ENCODE results near the gene VGLL4. TPM values are rescaled to one million over a fixed set of nuclear protein-coding genes. Genes with fewer than 3 reads are reported as not detected.

VGLL4 gene
- total RNA-seq, 4 donors from 2014 or later: 79.3 to 144 (median 143) TPM

DNA sequence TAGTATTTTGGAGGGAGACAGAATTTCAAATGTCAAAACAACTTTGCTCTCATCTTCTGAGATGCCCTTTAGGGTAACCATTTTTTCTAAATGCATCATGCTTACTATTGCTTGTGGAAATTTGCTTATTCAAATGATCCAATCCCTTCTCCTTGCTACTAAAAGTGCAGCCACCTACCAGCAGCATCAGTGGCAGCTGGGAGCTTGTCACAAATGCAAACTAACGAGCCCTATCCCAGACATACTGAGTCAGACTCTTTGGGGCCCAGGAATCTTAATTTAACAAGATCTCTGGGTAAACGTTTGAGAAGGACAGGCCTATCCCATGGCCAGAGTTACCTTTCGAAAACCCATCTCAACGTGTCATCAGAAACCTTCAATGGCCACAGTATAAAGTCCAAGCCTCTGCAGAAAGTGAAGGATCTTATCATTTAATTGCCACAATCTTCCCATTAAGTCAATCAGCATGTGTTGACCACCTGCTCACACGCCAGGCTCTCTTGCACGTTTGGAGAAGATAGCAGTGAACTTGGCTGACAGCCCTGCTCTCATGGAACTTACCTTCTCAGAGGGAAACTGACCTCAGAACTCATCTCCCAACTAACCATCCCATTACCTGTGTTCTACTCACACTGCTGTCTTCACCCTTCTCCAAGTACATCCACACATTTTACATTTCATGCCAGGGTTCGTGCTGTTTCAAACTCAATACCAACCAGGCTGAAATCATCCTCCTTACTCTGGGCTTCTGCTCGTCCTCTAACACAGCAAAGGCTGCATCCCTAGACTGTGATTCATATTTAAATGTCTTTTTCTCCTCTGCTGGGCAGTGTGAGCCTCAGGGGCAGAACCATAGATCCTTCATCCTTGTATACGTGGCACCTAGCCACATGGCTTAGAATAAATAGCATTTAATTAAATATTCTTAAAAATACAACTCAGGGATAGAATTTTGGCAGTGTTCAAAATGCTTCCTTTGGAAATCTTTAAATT lies 24.8 kb upstream of the VGLL4 start:
- Histone ChIP-seq H3K27me3 (no peaks in the 10 kb centered on the region), H3K36me3 (no peaks in the 10 kb centered on the region), H3K9me3 (no peaks in the 10 kb centered on the region), H3K4me3 (no peak overlapping the region), H3K27ac (no peak overlapping the region), H3K4me1 (no peaks in the 10 kb centered on the region)
- DNase-seq: no peak
- intact Hi-C loops (cut with DNase I; ENCODE audit: low total_unique reads): no loop called here
- no peak for TF ChIP-seq POLR2A (IDR thresholded peaks at IDR 0.05)
- TF ChIP-seq, protein P1, sequence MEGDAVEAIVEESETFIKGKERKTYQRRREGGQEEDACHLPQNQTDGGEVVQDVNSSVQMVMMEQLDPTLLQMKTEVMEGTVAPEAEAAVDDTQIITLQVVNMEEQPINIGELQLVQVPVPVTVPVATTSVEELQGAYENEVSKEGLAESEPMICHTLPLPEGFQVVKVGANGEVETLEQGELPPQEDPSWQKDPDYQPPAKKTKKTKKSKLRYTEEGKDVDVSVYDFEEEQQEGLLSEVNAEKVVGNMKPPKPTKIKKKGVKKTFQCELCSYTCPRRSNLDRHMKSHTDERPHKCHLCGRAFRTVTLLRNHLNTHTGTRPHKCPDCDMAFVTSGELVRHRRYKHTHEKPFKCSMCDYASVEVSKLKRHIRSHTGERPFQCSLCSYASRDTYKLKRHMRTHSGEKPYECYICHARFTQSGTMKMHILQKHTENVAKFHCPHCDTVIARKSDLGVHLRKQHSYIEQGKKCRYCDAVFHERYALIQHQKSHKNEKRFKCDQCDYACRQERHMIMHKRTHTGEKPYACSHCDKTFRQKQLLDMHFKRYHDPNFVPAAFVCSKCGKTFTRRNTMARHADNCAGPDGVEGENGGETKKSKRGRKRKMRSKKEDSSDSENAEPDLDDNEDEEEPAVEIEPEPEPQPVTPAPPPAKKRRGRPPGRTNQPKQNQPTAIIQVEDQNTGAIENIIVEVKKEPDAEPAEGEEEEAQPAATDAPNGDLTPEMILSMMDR (IDR thresholded peaks at IDR 0.05): no peak

DNA sequence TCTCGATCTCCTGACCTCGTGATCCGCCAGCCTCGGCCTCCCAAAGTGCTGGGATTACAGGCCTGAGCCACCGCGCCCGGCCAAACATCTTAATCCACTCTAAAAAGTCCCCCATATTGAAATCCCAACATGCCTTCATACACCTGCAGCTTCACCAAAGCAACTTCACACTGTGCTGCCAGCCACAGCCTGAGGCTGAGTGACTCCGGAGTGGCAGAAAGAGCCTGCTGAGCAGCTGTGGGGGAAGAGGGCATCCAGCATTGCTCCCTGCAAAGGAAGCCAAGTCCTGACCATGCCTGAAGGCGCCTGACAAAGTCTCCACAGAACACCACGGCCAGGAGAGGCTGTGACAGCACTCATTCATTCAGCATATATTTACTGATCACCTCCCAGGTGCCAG lies 21.6 kb upstream of the VGLL4 start:
- intact Hi-C loops (cut with DNase I; ENCODE audit: low total_unique reads): no loop called here
- H3K36me3 ChIP-seq: no peaks in the 10 kb centered on the region
- no peak overlapping the region for H3K4me3 ChIP-seq
- H3K27ac ChIP-seq: no peak overlapping the region
- no peaks in the 10 kb centered on the region for H3K4me1 ChIP-seq
- TF ChIP-seq, protein P1 (IDR thresholded peaks at IDR 0.05): no peak
- no peak for TF ChIP-seq POLR2A (IDR thresholded peaks at IDR 0.05)
- no peak for DNase-seq
- no peaks in the 10 kb centered on the region for H3K9me3 ChIP-seq
- no peaks in the 10 kb centered on the region for H3K27me3 ChIP-seq

DNA sequence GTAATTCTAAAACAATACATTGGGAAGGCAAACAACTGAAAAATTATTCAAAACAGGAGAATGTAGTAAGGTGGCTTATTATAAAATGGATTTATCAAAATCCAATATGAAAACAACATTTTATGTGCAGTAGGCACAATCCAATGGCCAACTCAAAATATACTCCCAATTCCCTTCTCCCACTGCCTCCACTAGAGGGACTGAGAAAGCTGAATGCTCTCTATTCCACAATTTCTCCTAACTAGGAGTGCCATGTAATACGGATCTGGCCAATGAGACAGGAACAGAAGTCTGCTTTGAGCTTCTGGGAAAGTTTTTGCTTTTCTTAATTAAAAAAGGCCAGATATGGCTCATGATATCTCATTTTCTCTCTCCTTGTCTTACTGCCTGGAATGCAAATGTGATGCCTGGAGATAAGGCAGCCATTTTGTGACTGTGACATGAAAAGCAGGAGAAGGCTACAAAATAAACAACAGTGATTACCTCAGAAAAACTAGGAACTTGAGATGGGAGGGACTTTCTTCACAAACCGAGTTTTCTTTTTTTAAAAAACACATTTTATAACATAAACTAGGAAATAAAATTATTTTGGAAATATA lies 18.8 kb upstream of the VGLL4 start:
- TF ChIP-seq, protein P1 (IDR thresholded peaks at IDR 0.05): peak in 1 of 4 experiments; percentile 5
- no peak for TF ChIP-seq POLR2A (IDR thresholded peaks at IDR 0.05)
- no peak overlapping the region for H3K4me3 ChIP-seq
- H3K27me3 ChIP-seq: no peaks in the 10 kb centered on the region
- no peak for DNase-seq
- H3K36me3 ChIP-seq: no peaks in the 10 kb centered on the region
- no peak overlapping the region for H3K27ac ChIP-seq
- no peaks in the 10 kb centered on the region for H3K4me1 ChIP-seq
- intact Hi-C loops (cut with DNase I; ENCODE audit: low total_unique reads): no loop called here
- H3K9me3 ChIP-seq: no peaks in the 10 kb centered on the region

DNA sequence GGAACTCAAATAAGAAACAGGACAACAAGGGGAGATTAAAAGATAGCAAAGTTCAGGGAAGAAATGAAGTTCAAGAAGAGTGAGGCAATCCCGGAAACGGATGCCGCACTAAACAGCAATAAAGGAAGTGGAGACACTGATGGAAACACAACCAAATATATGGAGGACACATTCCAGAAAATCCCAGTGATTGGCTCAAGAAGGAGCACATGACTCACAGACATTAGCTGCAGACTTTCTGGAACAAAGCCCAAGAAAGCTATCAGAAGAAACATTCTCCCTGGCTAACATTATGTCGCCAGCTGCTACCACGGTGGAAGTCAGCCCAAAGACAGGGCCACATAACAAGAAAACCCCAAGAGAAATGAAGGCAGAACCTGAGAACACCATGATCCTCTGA lies 18.1 kb upstream of the VGLL4 start:
- Histone ChIP-seq H3K27ac (no peak overlapping the region), H3K4me3 (no peak overlapping the region), H3K4me1 (no peaks in the 10 kb centered on the region), H3K27me3 (no peaks in the 10 kb centered on the region), H3K9me3 (no peaks in the 10 kb centered on the region), H3K36me3 (no peaks in the 10 kb centered on the region)
- DNase-seq: no peak
- intact Hi-C loops (cut with DNase I; ENCODE audit: low total_unique reads): no loop called here
- no peak for TF ChIP-seq POLR2A (IDR thresholded peaks at IDR 0.05)
- TF ChIP-seq, protein P1 (IDR thresholded peaks at IDR 0.05): no peak

DNA sequence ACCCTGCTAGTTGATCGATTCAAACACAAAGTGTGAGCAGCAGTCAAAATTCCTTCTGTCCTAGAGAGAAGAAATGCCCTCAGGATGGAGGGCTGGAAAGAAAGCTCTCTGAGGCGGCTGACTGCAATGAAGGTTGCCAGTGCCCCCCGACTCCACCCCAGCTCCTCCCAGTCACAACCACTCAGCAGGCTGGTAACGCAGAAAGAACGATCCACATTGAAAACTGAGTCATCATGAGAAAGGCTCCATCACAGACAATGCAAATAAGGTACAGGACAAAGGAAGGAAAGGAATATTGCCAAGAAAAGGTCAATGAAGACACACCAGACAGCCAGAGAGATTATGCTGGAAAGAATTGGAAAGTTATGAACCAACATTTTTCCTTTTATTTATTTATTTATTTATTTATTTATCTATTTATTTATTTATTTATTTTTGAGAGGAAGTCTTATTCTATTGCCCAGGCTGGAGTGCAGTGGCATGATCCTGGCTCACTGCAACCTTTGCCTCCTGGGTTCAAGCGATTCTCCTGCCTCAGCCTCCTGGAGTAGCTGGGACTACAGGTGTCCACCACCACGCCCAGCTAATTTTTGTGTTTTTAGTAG lies 17.4 kb upstream of the VGLL4 start:
- H3K4me3 ChIP-seq: no peak overlapping the region
- no peaks in the 10 kb centered on the region for H3K36me3 ChIP-seq
- H3K4me1 ChIP-seq: no peaks in the 10 kb centered on the region
- intact Hi-C loops (cut with DNase I; ENCODE audit: low total_unique reads): no loop called here
- no peaks in the 10 kb centered on the region for H3K9me3 ChIP-seq
- no peak for DNase-seq
- H3K27ac ChIP-seq: no peak overlapping the region
- H3K27me3 ChIP-seq: no peaks in the 10 kb centered on the region
- no peak for TF ChIP-seq POLR2A (IDR thresholded peaks at IDR 0.05)
- TF ChIP-seq, protein P1 (IDR thresholded peaks at IDR 0.05): no peak
